MCF 10A (cell line): ENCODE data around the gene CFAP61. TPM values are rescaled to one million over a fixed set of nuclear protein-coding genes. Genes with fewer than 3 reads are reported as not detected.

Experiments
- BruUV-seq: library from RNA; stranded (reverse); fragments of 400-500 nt; replicated peaks from 2 replicates; lab custom pipeline; 2021; lab: Mats Ljungman, UMichigan
- CTCF ChIA-PET: fragments of 300-600 bp; sonication (Branson Sonifier 250); formaldehyde crosslinking; extraction: SDS; loops from one replicate; lab custom pipeline; 2021; ENCODE audit warnings: antibody characterized with exemption, inconsistent platforms; lab: Yijun Ruan, JAX
- POLR2A ChIA-PET: fragments of 300-600, 350-650 bp; sonication (Branson Sonifier 250); formaldehyde crosslinking; extraction: SDS; loops from one replicate; lab custom pipeline; 2020; ENCODE audit warnings: antibody characterized with exemption, inconsistent platforms; lab: Yijun Ruan, JAX
- DNase-seq: peaks from one replicate; pipeline ENCODE4 v3.0.0-alpha.2; 2018; ENCODE audit not compliant: unreplicated experiment
- H3K27ac Mint-ChIP-seq: one replicate; pipeline ENCODE4 v1.8.0; 2022; ENCODE audit warnings: mild to moderate bottlenecking, low read depth, mixed read lengths; ENCODE audit not compliant: unreplicated experiment
- H3K27me3 Mint-ChIP-seq: one replicate; pipeline ENCODE4 v1.8.0; 2022; ENCODE audit warnings: mixed read lengths; ENCODE audit not compliant: insufficient read depth, unreplicated experiment
- H3K36me3 Mint-ChIP-seq: one replicate; pipeline ENCODE4 v1.8.0; 2022; ENCODE audit warnings: mild to moderate bottlenecking, moderate library complexity, mixed read lengths; ENCODE audit not compliant: insufficient read depth, unreplicated experiment
- H3K4me1 Mint-ChIP-seq: one replicate; pipeline ENCODE4 v1.8.0; 2022; ENCODE audit warnings: mixed read lengths; ENCODE audit not compliant: insufficient read depth, unreplicated experiment
- H3K4me3 Mint-ChIP-seq: one replicate; pipeline ENCODE4 v1.8.0; 2022; ENCODE audit warnings: mild to moderate bottlenecking, moderate library complexity, mixed read lengths; ENCODE audit not compliant: unreplicated experiment
- H3K9me3 Mint-ChIP-seq: one replicate; pipeline ENCODE4 v1.8.0; 2022; ENCODE audit warnings: mixed read lengths; ENCODE audit not compliant: unreplicated experiment
- CTCF ChIP-seq: fragments of 200-600 bp; IDR thresholded peaks from one replicate; pipeline ENCODE4 v1.8.0; 2022; ENCODE audit warnings: antibody characterized with exemption, mild to moderate bottlenecking; ENCODE audit not compliant: unreplicated experiment
- intact Hi-C: fragments of 100-400 bp; cut with micrococcal nuclease; formaldehyde crosslinking; loops from 2 replicates; pipeline ENCODE4 v1.14.1; 2022
- total RNA-seq: library from RNA; stranded (reverse); gene quantifications from 2 replicates; pipeline ENCODE4 v1.2.3, GENCODE V29; 2022

The CFAP61 gene
- total RNA-seq, 1 experiment from 2014 or later: 1.5 TPM

GRCh38 chr20:20272686-20273085 lies 220.4 kb downstream of the CFAP61 start:
- intact Hi-C loops: no loop called here
- H3K9me3 Mint-ChIP-seq: no peaks in the 10 kb centered on the region
- no peaks in the 10 kb centered on the region for H3K4me1 Mint-ChIP-seq
- no TSS peak for BruUV-seq
- POLR2A ChIA-PET: interaction anchor here (0.6 kb wide), 1 partner anchor 349 kb away, joined by 3 read pairs; no protein-coding TSS in a partner anchor
- CTCF ChIA-PET: no interaction called here
- TF ChIP-seq CTCF: no peak
- no peaks in the 10 kb centered on the region for H3K36me3 Mint-ChIP-seq
- no peaks in the 10 kb centered on the region for H3K27me3 Mint-ChIP-seq
- no peak for DNase-seq
- H3K27ac Mint-ChIP-seq: peak overlapping the region; percentile 66
- H3K4me3 Mint-ChIP-seq: no peak overlapping the region

GRCh38 chr20:20273286-20273685 lies 221.0 kb downstream of the CFAP61 start:
- Mint-ChIP-seq H3K4me1 (no peaks in the 10 kb centered on the region), H3K27ac (no peak overlapping the region)
- POLR2A ChIA-PET: no interaction called here

GRCh38 chr20:20274821-20275220 lies 222.5 kb downstream of the CFAP61 start:
- no peaks in the 10 kb centered on the region for H3K36me3 Mint-ChIP-seq
- H3K4me3 Mint-ChIP-seq: no peak overlapping the region
- TF ChIP-seq CTCF: no peak
- intact Hi-C loops: no loop called here
- BruUV-seq: no TSS peak
- no peaks in the 10 kb centered on the region for H3K9me3 Mint-ChIP-seq
- ChIA-PET CTCF (interaction anchor here (0.5 to 1.0 kb wide), 2 partner anchors 10 to 448 kb away, joined by 3 to 4 read pairs; no protein-coding TSS in a partner anchor), POLR2A (no interaction called here)
- no peaks in the 10 kb centered on the region for H3K27me3 Mint-ChIP-seq
- no peak for DNase-seq
- H3K4me1 Mint-ChIP-seq: no peaks in the 10 kb centered on the region
- H3K27ac Mint-ChIP-seq: no peak overlapping the region

More at GRCh38 chr20:20273286-20273685, 221.0 kb downstream of the CFAP61 start:
- TF ChIP-seq CTCF: no peak
- no peak for DNase-seq
- no peaks in the 10 kb centered on the region for H3K36me3 Mint-ChIP-seq
- intact Hi-C loops: no loop called here
- no TSS peak for BruUV-seq
- CTCF ChIA-PET: interaction anchor here (0.6 kb wide), 1 partner anchor 400 kb away, joined by 3 read pairs; no protein-coding TSS in a partner anchor
- H3K4me3 Mint-ChIP-seq: no peak overlapping the region
- H3K27me3 Mint-ChIP-seq: no peaks in the 10 kb centered on the region
- no peaks in the 10 kb centered on the region for H3K9me3 Mint-ChIP-seq

GRCh38 chr20:20275636-20276035 lies 223.3 kb downstream of the CFAP61 start:
- no peaks in the 10 kb centered on the region for H3K9me3 Mint-ChIP-seq
- CTCF ChIA-PET: interaction anchor here (0.5 to 1.0 kb wide), 2 partner anchors 11 to 448 kb away, joined by 3 to 4 read pairs; no protein-coding TSS in a partner anchor
- H3K27me3 Mint-ChIP-seq: no peaks in the 10 kb centered on the region
- TF ChIP-seq CTCF: no peak
- BruUV-seq: no TSS peak
- H3K27ac Mint-ChIP-seq: no peak overlapping the region
- H3K4me1 Mint-ChIP-seq: no peaks in the 10 kb centered on the region
- POLR2A ChIA-PET: interaction anchor here (1.1 kb wide), 1 partner anchor 158 kb away, joined by 3 read pairs; no protein-coding TSS in a partner anchor
- H3K36me3 Mint-ChIP-seq: no peaks in the 10 kb centered on the region
- no peak for DNase-seq
- intact Hi-C loops: no loop called here
- no peak overlapping the region for H3K4me3 Mint-ChIP-seq
